ENCODE results near the gene OR6C65.
"Not testable (repeated sequence)": the region's sequence is repeated elsewhere in the genome, so short reads cannot be mapped to it uniquely, and the experiment has no call there.

Gene OR6C65

GRCh38 chr12:55400229-55400628 lies at the start of gene OR6C65:
TSS of gene OR6C65 (plus strand) at chr12:55400529. CDS start at chr12:55400529, 0 bp downstream.
- DNase-seq = no peak

- DNase-seq = not testable (repeated sequence)
These were observed 45.0 kb upstream of the OR6C65 start for GRCh38 chr12:55355338-55355737.

- no peak for DNase-seq
These were observed 37.7 kb upstream of the OR6C65 start, which contains the start of gene OR6C75 for GRCh38 chr12:55362675-55363074. TSS of gene OR6C75 (plus strand) at chr12:55362975. CDS start at chr12:55365111, 2,136 bp downstream.

GRCh38 chr12:55365086-55365485 lies 35.2 kb upstream of the OR6C65 start:
- no peak for DNase-seq

- DNase-seq = no peak
These were observed 27.8 kb upstream of the OR6C65 start for GRCh38 chr12:55372521-55372920.

- no peak for DNase-seq
These were observed 14.4 kb upstream of the OR6C65 start for GRCh38 chr12:55385891-55386290.

- no peak for DNase-seq
These were observed 8.1 kb upstream of the OR6C65 start for GRCh38 chr12:55392032-55392795.

- no peak for DNase-seq
These were observed 4.0 kb upstream of the OR6C65 start for GRCh38 chr12:55396326-55396725.

GRCh38 chr12:55407866-55408265 lies 7.5 kb downstream of the OR6C65 start:
- no peak for DNase-seq

GRCh38 chr12:55409133-55409532 lies 8.8 kb downstream of the OR6C65 start:
- not testable (repeated sequence) for DNase-seq

- DNase-seq = not testable (repeated sequence)
These were observed 11.8 kb downstream of the OR6C65 start for GRCh38 chr12:55412138-55412537.

- DNase-seq = not testable (repeated sequence)
These were observed 13.4 kb downstream of the OR6C65 start for GRCh38 chr12:55413498-55414388.

GRCh38 chr12:55414396-55414823 lies 14.1 kb downstream of the OR6C65 start:
- DNase-seq = not testable (repeated sequence)

GRCh38 chr12:55414889-55415288 lies 14.6 kb downstream of the OR6C65 start:
- DNase-seq = not testable (repeated sequence)

GRCh38 chr12:55416961-55417360 lies 16.6 kb downstream of the OR6C65 start:
- DNase-seq = no peak

- DNase-seq = no peak
These were observed 20.1 kb downstream of the OR6C65 start for GRCh38 chr12:55420307-55420962.

- DNase-seq = no peak
These were observed 25.6 kb downstream of the OR6C65 start, which contains the start of gene OR6C76 for GRCh38 chr12:55425954-55426353. TSS of gene OR6C76 (plus strand) at chr12:55426254. CDS start at chr12:55426254, 0 bp downstream.

- DNase-seq = no peak
These were observed 28.3 kb downstream of the OR6C65 start for GRCh38 chr12:55428331-55429243.

- DNase-seq = not testable (repeated sequence)
These were observed 40.9 kb downstream of the OR6C65 start for GRCh38 chr12:55441233-55441632.

GRCh38 chr12:55443776-55444175 lies 43.4 kb downstream of the OR6C65 start, which contains the start of gene OR6C2:
TSS of gene OR6C2 (plus strand) at chr12:55444076. CDS start at chr12:55452214, 8,138 bp downstream.
- DNase-seq = no peak

GRCh38 chr12:55445357-55445756 lies 45.0 kb downstream of the OR6C65 start:
- DNase-seq = no peak

GRCh38 chr12:55446326-55446725 lies 46.0 kb downstream of the OR6C65 start:
- DNase-seq = no peak
